Measurements from ENCODE around the gene MORC2.

MORC2 gene

GRCh38 chr22:30968015-30968923 is at the start of gene MORC2:
Gene MORC2 (minus strand): TSS chr22:30968774. CDS start chr22:30967889, 885 bp downstream.
- ATAC-seq: no peak

- ATAC-seq: no peak
Measured at GRCh38 chr22:31005535-31005934, 37.0 kb upstream of the MORC2 start.

GRCh38 chr22:31001124-31001770 is 32.7 kb upstream of the MORC2 start:
- ATAC-seq: no peak

GRCh38 chr22:30998329-30998728 is 29.8 kb upstream of the MORC2 start:
- no peak for ATAC-seq

GRCh38 chr22:30996462-30996861 is 27.9 kb upstream of the MORC2 start:
- no peak for ATAC-seq

- ATAC-seq: no peak
Measured at GRCh38 chr22:30994960-30995359, 26.4 kb upstream of the MORC2 start.

- ATAC-seq: no peak
Measured at GRCh38 chr22:30992565-30992964, 24.0 kb upstream of the MORC2 start.

GRCh38 chr22:30990690-30991089 is 22.1 kb upstream of the MORC2 start:
- ATAC-seq: no peak

GRCh38 chr22:30989474-30989873 is 20.9 kb upstream of the MORC2 start:
- ATAC-seq: no peak

- no peak for ATAC-seq
Measured at GRCh38 chr22:30985561-30986208, 17.1 kb upstream of the MORC2 start.

- no peak for ATAC-seq
Measured at GRCh38 chr22:30984317-30984716, 15.7 kb upstream of the MORC2 start.

GRCh38 chr22:30982512-30982911 is 13.9 kb upstream of the MORC2 start:
- no peak for ATAC-seq

- ATAC-seq: no peak
Measured at GRCh38 chr22:30979932-30980331, 11.4 kb upstream of the MORC2 start.

GRCh38 chr22:30978304-30978962 is 9.9 kb upstream of the MORC2 start:
- ATAC-seq: no peak

- no peak for ATAC-seq
Measured at GRCh38 chr22:30970356-30970746, 1.8 kb upstream of the MORC2 start.

- peak; percentile 3 to 6 for ATAC-seq
Measured at GRCh38 chr22:30969532-30970355, 1.2 kb upstream of the MORC2 start.

GRCh38 chr22:30968924-30969531 is 454 bp upstream of the MORC2 start, which contains the start of gene TUG1:
Gene TUG1 (plus strand): TSS chr22:30969265.
- peak; percentile 93 to 94 for ATAC-seq

- ATAC-seq: no peak
Measured at GRCh38 chr22:30964858-30965257, 3.7 kb downstream of the MORC2 start.

- no peak for ATAC-seq
Measured at GRCh38 chr22:30955153-30955552, 13.4 kb downstream of the MORC2 start.

GRCh38 chr22:30953206-30953605 is 15.4 kb downstream of the MORC2 start:
- ATAC-seq: no peak

GRCh38 chr22:30949934-30950660 is 18.5 kb downstream of the MORC2 start:
- ATAC-seq: no peak
